Loucy (cell line): Measurements from ENCODE around the gene SPAM1.

Experiments
- CTCF ChIP-seq: fragments of 200-600 bp; sonication (generic); conservative IDR thresholded peaks from 2 replicates; pipeline ENCODE4 v1.5.1; 2014; ENCODE audit warnings: mild to moderate bottlenecking, antibody characterized with exemption, low read length
- EZH2phosphoT487 ChIP-seq: fragments of 200-600 bp; IDR thresholded peaks from 2 replicates; pipeline ENCODE4 v1.6.1; 2018; ENCODE audit warnings: antibody characterized with exemption, mild to moderate bottlenecking, moderate library complexity, borderline replicate concordance

- TF ChIP-seq CTCF (no peak), EZH2phosphoT487 (no peak)
Observed at GRCh38 chr7:123974326-123974908, 49.4 kb downstream of the SPAM1 start.
